ENCODE measurements around the gene ARL15. TPM values are rescaled to one million over a fixed set of nuclear protein-coding genes. Genes with fewer than 3 reads are reported as not detected.

The ARL15 gene
- polyA plus RNA-seq, 1 of the 3 experiments (the other 2 are of a cell fraction) = 6.4 TPM

DNA sequence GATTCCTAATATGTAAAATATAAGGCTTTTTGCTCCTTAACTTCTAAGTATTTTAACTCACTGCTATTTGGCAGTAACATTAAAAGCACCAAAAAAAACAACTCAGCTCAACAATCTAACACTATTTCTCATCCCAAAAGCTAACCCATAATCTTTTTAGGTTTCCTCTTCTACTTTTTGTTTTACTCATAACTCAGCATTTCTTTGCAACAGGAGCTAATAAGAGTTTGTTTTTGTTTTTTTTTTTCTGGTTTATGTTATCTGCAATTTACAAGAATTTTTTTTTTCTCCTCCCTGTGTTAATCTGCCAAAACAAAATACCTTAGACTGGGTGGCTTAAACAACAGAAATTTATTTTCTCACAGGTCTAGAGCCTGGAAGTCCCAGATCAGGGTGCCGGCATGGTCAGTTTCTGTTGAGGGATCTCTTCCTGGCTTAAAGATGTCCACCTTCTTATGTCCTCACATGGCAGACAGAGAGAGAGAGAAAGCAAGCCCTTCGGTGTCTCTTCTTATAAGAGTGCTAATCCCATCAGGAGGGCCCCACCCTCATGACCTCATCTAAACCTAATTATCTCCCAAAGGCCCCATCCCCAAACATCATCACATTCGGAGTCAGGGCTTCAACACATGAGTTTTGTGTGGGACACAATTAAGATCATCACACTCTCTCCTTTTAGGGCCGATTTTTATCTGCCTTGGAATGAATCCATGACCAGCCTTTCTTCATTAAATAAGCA is 31.2 kb downstream of the ARL15 start:
- H3K4me1 ChIP-seq (ENCODE audit: control insufficient read depth in 1 of 2, insufficient read depth in 2 of 2, low read depth in 1 of 2, low read length in 1 of 2) = no peaks in the 10 kb centered on the region
- H3K27me3 ChIP-seq (ENCODE audit: insufficient read depth) = no peaks in the 10 kb centered on the region
- no peaks in the 10 kb centered on the region for H3K79me2 ChIP-seq (ENCODE audit: insufficient read depth)
- POLR2A ChIA-PET = no interaction called here
- no peak overlapping the region for H2AFZ ChIP-seq (ENCODE audit: low read depth)
- DNase-seq = no peak
- no peaks in the 10 kb centered on the region for H3K9me2 ChIP-seq
- no peak overlapping the region for H3K4me2 ChIP-seq
- CTCF ChIA-PET = interaction anchor here (0.6 kb wide), 1 partner anchor 179 kb away, joined by 3 read pairs; no protein-coding TSS in a partner anchor
- WGBS (ENCODE audit: low lambda C conversion rate) = 75% methylated on average over 4 of the region's 4 CpGs
- no peaks in the 10 kb centered on the region for H4K20me1 ChIP-seq (ENCODE audit: insufficient read depth)
- H3K27ac ChIP-seq (ENCODE audit: low read depth in 2 of 2, low read length in 1 of 2) = no peak overlapping the region
- no peaks in the 10 kb centered on the region for H3K36me3 ChIP-seq (replicated peaks in 1 of 2; ENCODE audit: control insufficient read depth in 1 of 2, insufficient read depth in 2 of 2, low read length in 1 of 2)
- H3K9me3 ChIP-seq = no peaks in the 10 kb centered on the region
- no peak overlapping the region for H3K4me3 ChIP-seq (ENCODE audit: low read depth in 2 of 2, low read length in 1 of 2)
- H3F3A ChIP-seq (replicated peaks; ENCODE audit: insufficient read depth) = no peaks in the 10 kb centered on the region
- H3K9ac ChIP-seq = no peak overlapping the region
- TF ChIP-seq FOXJ3 (CRISPR knock-in tag; IDR thresholded peaks at IDR 0.05) (no peak), RCOR1 (IDR thresholded peaks at IDR 0.05; ENCODE audit: low read length) (no peak), ELF1 (IDR thresholded peaks at IDR 0.05) (no peak), REST (IDR thresholded peaks at IDR 0.05; ENCODE audit: low read depth, low read length) (no peak), GABPA (IDR thresholded peaks at IDR 0.05; ENCODE audit: low read depth) (no peak), MXI1 (IDR thresholded peaks at IDR 0.05; ENCODE audit: low read depth, low read length) (no peak), FOSL2 (IDR thresholded peaks at IDR 0.05; ENCODE audit: borderline replicate concordance, low read depth) (no peak), TEAD4 (IDR thresholded peaks at IDR 0.05; ENCODE audit: borderline replicate concordance, insufficient read depth) (no peak), SIN3A (IDR thresholded peaks at IDR 0.05; ENCODE audit: borderline replicate concordance, low read depth, low read length) (no peak), RFX5 (IDR thresholded peaks at IDR 0.05; ENCODE audit: low read length) (no peak), POLR2AphosphoS5 (IDR thresholded peaks at IDR 0.05; ENCODE audit: low read depth, low read length) (no peak), TAF1 (IDR thresholded peaks at IDR 0.05; ENCODE audit: borderline replicate concordance, low read depth, low read length) (no peak), NRF1 (IDR thresholded peaks at IDR 0.05; ENCODE audit: low read depth, low read length) (no peak)
- TF ChIP-seq, protein P1, sequence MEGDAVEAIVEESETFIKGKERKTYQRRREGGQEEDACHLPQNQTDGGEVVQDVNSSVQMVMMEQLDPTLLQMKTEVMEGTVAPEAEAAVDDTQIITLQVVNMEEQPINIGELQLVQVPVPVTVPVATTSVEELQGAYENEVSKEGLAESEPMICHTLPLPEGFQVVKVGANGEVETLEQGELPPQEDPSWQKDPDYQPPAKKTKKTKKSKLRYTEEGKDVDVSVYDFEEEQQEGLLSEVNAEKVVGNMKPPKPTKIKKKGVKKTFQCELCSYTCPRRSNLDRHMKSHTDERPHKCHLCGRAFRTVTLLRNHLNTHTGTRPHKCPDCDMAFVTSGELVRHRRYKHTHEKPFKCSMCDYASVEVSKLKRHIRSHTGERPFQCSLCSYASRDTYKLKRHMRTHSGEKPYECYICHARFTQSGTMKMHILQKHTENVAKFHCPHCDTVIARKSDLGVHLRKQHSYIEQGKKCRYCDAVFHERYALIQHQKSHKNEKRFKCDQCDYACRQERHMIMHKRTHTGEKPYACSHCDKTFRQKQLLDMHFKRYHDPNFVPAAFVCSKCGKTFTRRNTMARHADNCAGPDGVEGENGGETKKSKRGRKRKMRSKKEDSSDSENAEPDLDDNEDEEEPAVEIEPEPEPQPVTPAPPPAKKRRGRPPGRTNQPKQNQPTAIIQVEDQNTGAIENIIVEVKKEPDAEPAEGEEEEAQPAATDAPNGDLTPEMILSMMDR (IDR thresholded peaks at IDR 0.05) = no peak

Data from SK-N-SH (cell line).